ENCODE measurements around the gene ANXA1.

The ANXA1 gene

GRCh38 chr9:73137286-73137899 lies 14.3 kb upstream of the ANXA1 start:
- in situ Hi-C loops (cut with MboI; ENCODE audit: low sequenced_read_pairs) = no loop called here

- in situ Hi-C loops (cut with MboI; ENCODE audit: low sequenced_read_pairs) = no loop called here
Measured at GRCh38 chr9:73137914-73138313, 13.8 kb upstream of the ANXA1 start.

- in situ Hi-C loops (cut with MboI; ENCODE audit: low sequenced_read_pairs) = no loop called here
Measured at GRCh38 chr9:73138516-73138915, 13.1 kb upstream of the ANXA1 start.

- in situ Hi-C loops (cut with MboI; ENCODE audit: low sequenced_read_pairs) = no loop called here
Measured at GRCh38 chr9:73141282-73141681, 10.4 kb upstream of the ANXA1 start.

- in situ Hi-C loops (cut with MboI; ENCODE audit: low sequenced_read_pairs) = no loop called here
Measured at GRCh38 chr9:73143711-73144328, 7.8 kb upstream of the ANXA1 start.

GRCh38 chr9:73146111-73146815 lies 5.4 kb upstream of the ANXA1 start:
- in situ Hi-C loops (cut with MboI; ENCODE audit: low sequenced_read_pairs) = no loop called here

- in situ Hi-C loops (cut with MboI; ENCODE audit: low sequenced_read_pairs) = no loop called here
Measured at GRCh38 chr9:73148447-73148937, 3.2 kb upstream of the ANXA1 start.

- in situ Hi-C loops (cut with MboI; ENCODE audit: low sequenced_read_pairs) = no loop called here
Measured at GRCh38 chr9:73149371-73150067, 2.1 kb upstream of the ANXA1 start.

GRCh38 chr9:73152543-73152844 lies 829 bp downstream of the ANXA1 start:
- in situ Hi-C loops (cut with MboI; ENCODE audit: low sequenced_read_pairs) = no loop called here

GRCh38 chr9:73152953-73153352 lies 1.3 kb downstream of the ANXA1 start:
- in situ Hi-C loops (cut with MboI; ENCODE audit: low sequenced_read_pairs) = no loop called here

GRCh38 chr9:73153793-73154227 lies 2.1 kb downstream of the ANXA1 start:
- in situ Hi-C loops (cut with MboI; ENCODE audit: low sequenced_read_pairs) = no loop called here

GRCh38 chr9:73154271-73154670 lies 2.6 kb downstream of the ANXA1 start:
- in situ Hi-C loops (cut with MboI; ENCODE audit: low sequenced_read_pairs) = no loop called here

- in situ Hi-C loops (cut with MboI; ENCODE audit: low sequenced_read_pairs) = no loop called here
Measured at GRCh38 chr9:73154722-73155121, 3.1 kb downstream of the ANXA1 start.

- in situ Hi-C loops (cut with MboI; ENCODE audit: low sequenced_read_pairs) = no loop called here
Measured at GRCh38 chr9:73155377-73155776, 3.7 kb downstream of the ANXA1 start.

GRCh38 chr9:73155968-73156864 lies 4.6 kb downstream of the ANXA1 start:
- in situ Hi-C loops (cut with MboI; ENCODE audit: low sequenced_read_pairs) = no loop called here

- in situ Hi-C loops (cut with MboI; ENCODE audit: low sequenced_read_pairs) = no loop called here
Measured at GRCh38 chr9:73156865-73157187, 5.2 kb downstream of the ANXA1 start.

- in situ Hi-C loops (cut with MboI; ENCODE audit: low sequenced_read_pairs) = no loop called here
Measured at GRCh38 chr9:73157811-73158210, 6.1 kb downstream of the ANXA1 start.

- in situ Hi-C loops (cut with MboI; ENCODE audit: low sequenced_read_pairs) = no loop called here
Measured at GRCh38 chr9:73158723-73159122, 7.1 kb downstream of the ANXA1 start.

GRCh38 chr9:73160868-73161267 lies 9.2 kb downstream of the ANXA1 start:
- in situ Hi-C loops (cut with MboI; ENCODE audit: low sequenced_read_pairs) = no loop called here

- in situ Hi-C loops (cut with MboI; ENCODE audit: low sequenced_read_pairs) = no loop called here
Measured at GRCh38 chr9:73162987-73163768, 11.5 kb downstream of the ANXA1 start.

Measured in HL-60/S4 (cell line).